ENCODE measurements around the gene TECR. TPM values are rescaled to one million over a fixed set of nuclear protein-coding genes. Genes with fewer than 3 reads are reported as not detected.
A peak's percentile ranks its signal among the peaks of the same experiment; 100 is the strongest.

Gene TECR
- total and polyA plus RNA-seq, 9 of the 15 experiments (the other 6 are each of a cell fraction or from before 2014, with no cell fraction given) = 29.3 to 211 (median 81.4) TPM

DNA sequence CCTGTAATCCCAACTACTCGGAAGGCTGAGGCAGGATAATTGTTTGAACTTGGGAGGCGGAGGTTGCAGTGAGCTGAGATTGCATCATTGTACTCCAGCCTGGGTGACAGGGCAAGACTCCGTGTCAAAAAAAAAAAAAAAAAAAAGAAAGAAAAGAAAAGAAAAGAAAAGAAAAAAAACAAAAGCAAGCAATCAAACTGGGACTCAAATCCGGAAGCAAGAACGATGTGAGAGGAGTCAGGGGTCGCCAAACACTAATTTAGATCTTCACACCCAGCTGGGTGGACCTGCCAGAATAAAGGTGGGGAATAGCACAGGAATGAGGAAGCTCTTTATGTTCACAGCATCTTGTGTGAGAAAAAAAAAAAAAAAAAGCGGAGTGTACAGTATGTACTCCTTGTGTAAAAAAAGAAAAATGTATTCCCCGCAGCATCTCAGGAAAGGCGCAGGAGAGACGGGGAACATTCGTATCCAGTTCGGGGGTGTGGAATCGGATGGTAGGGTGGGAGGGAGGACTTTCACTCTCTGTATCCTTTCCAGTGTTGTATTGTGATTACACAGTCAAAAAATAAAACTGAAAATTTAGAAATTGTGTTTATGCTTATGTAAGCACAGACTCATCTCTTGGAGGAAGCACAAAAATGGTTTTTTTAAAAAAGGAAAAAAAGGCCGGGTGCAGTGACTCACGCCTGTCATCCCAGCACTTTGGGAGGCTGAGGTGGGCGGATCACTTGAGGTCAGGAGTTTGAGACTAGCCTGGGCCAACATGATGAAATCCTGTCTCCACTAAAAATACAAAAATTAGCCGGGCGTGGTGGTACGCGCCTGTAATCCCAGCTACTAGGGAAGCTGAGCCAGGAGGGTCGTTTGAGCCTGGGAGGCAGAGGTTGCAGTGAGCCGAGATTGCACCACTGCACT lies 18.8 kb upstream of the TECR start (continued):
- TF ChIP-seq, protein P1, sequence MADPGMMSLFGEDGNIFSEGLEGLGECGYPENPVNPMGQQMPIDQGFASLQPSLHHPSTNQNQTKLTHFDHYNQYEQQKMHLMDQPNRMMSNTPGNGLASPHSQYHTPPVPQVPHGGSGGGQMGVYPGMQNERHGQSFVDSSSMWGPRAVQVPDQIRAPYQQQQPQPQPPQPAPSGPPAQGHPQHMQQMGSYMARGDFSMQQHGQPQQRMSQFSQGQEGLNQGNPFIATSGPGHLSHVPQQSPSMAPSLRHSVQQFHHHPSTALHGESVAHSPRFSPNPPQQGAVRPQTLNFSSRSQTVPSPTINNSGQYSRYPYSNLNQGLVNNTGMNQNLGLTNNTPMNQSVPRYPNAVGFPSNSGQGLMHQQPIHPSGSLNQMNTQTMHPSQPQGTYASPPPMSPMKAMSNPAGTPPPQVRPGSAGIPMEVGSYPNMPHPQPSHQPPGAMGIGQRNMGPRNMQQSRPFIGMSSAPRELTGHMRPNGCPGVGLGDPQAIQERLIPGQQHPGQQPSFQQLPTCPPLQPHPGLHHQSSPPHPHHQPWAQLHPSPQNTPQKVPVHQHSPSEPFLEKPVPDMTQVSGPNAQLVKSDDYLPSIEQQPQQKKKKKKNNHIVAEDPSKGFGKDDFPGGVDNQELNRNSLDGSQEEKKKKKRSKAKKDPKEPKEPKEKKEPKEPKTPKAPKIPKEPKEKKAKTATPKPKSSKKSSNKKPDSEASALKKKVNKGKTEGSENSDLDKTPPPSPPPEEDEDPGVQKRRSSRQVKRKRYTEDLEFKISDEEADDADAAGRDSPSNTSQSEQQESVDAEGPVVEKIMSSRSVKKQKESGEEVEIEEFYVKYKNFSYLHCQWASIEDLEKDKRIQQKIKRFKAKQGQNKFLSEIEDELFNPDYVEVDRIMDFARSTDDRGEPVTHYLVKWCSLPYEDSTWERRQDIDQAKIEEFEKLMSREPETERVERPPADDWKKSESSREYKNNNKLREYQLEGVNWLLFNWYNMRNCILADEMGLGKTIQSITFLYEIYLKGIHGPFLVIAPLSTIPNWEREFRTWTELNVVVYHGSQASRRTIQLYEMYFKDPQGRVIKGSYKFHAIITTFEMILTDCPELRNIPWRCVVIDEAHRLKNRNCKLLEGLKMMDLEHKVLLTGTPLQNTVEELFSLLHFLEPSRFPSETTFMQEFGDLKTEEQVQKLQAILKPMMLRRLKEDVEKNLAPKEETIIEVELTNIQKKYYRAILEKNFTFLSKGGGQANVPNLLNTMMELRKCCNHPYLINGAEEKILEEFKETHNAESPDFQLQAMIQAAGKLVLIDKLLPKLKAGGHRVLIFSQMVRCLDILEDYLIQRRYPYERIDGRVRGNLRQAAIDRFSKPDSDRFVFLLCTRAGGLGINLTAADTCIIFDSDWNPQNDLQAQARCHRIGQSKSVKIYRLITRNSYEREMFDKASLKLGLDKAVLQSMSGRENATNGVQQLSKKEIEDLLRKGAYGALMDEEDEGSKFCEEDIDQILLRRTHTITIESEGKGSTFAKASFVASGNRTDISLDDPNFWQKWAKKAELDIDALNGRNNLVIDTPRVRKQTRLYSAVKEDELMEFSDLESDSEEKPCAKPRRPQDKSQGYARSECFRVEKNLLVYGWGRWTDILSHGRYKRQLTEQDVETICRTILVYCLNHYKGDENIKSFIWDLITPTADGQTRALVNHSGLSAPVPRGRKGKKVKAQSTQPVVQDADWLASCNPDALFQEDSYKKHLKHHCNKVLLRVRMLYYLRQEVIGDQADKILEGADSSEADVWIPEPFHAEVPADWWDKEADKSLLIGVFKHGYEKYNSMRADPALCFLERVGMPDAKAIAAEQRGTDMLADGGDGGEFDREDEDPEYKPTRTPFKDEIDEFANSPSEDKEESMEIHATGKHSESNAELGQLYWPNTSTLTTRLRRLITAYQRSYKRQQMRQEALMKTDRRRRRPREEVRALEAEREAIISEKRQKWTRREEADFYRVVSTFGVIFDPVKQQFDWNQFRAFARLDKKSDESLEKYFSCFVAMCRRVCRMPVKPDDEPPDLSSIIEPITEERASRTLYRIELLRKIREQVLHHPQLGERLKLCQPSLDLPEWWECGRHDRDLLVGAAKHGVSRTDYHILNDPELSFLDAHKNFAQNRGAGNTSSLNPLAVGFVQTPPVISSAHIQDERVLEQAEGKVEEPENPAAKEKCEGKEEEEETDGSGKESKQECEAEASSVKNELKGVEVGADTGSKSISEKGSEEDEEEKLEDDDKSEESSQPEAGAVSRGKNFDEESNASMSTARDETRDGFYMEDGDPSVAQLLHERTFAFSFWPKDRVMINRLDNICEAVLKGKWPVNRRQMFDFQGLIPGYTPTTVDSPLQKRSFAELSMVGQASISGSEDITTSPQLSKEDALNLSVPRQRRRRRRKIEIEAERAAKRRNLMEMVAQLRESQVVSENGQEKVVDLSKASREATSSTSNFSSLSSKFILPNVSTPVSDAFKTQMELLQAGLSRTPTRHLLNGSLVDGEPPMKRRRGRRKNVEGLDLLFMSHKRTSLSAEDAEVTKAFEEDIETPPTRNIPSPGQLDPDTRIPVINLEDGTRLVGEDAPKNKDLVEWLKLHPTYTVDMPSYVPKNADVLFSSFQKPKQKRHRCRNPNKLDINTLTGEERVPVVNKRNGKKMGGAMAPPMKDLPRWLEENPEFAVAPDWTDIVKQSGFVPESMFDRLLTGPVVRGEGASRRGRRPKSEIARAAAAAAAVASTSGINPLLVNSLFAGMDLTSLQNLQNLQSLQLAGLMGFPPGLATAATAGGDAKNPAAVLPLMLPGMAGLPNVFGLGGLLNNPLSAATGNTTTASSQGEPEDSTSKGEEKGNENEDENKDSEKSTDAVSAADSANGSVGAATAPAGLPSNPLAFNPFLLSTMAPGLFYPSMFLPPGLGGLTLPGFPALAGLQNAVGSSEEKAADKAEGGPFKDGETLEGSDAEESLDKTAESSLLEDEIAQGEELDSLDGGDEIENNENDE (IDR thresholded peaks at IDR 0.05; ENCODE audit: low read depth, low read length) = no peak
- no peak for TF ChIP-seq TCFL5 (CRISPR knock-in tag; conservative IDR thresholded peaks at IDR 0.05)
- TF ChIP-seq HNRNPL (IDR thresholded peaks at IDR 0.05; ENCODE audit: low read depth, low read length) = no peak
- TF ChIP-seq JUND (IDR thresholded peaks at IDR 0.05; ENCODE audit: borderline replicate concordance, low read depth, low read length) = peak; percentile 74
- TF ChIP-seq JUND (tag; IDR thresholded peaks at IDR 0.05; ENCODE audit: borderline replicate concordance, low read depth, low read length) = no peak
- no peak for TF ChIP-seq GTF2E2 (tag; IDR thresholded peaks at IDR 0.05)
- peak; percentile 77 for TF ChIP-seq DPF2 (IDR thresholded peaks at IDR 0.05)
- TF ChIP-seq U2AF1 (optimal IDR thresholded peaks at IDR 0.05; ENCODE audit: low read depth, low read length) = no peak
- no peak for TF ChIP-seq KAT8 (IDR thresholded peaks at IDR 0.05; ENCODE audit: low read depth)
- no peak for TF ChIP-seq ZNF75A (CRISPR knock-in tag; IDR thresholded peaks at IDR 0.05)
- no peak for TF ChIP-seq HMGN3 (IDR thresholded peaks at IDR 0.05; ENCODE audit: borderline replicate concordance, extremely low read depth, insufficient read length, low read depth, low read length)
- TF ChIP-seq ZNF551 (CRISPR knock-in tag; IDR thresholded peaks at IDR 0.05) = no peak
- no peak for TF ChIP-seq MTA1 (IDR thresholded peaks at IDR 0.05; ENCODE audit: borderline replicate concordance)
- TF ChIP-seq GATAD2A (IDR thresholded peaks at IDR 0.05) = no peak
- 0 out of 2 replicates have a peak, but pooled peaks have one; percentile 18 for TF ChIP-seq NFATC3 (IDR thresholded peaks at IDR 0.05)
- no peak for TF ChIP-seq NFIX (CRISPR knock-in tag; IDR thresholded peaks at IDR 0.05; ENCODE audit: low read depth)
- TF ChIP-seq, protein P2, sequence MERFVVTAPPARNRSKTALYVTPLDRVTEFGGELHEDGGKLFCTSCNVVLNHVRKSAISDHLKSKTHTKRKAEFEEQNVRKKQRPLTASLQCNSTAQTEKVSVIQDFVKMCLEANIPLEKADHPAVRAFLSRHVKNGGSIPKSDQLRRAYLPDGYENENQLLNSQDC (CRISPR knock-in tag; IDR thresholded peaks at IDR 0.05) = no peak
- TF ChIP-seq PPARD (CRISPR knock-in tag; IDR thresholded peaks at IDR 0.05) = no peak
